HG03108 (cell line): ENCODE data around the gene ARID3A.

Source experiments
- ATAC-seq: cut with Tn5 transposase; IDR thresholded peaks from one replicate; pipeline ENCODE4 v1.9.1; 2021; ENCODE audit warnings: moderate library complexity; ENCODE audit not compliant: unreplicated experiment

The ARID3A gene

DNA sequence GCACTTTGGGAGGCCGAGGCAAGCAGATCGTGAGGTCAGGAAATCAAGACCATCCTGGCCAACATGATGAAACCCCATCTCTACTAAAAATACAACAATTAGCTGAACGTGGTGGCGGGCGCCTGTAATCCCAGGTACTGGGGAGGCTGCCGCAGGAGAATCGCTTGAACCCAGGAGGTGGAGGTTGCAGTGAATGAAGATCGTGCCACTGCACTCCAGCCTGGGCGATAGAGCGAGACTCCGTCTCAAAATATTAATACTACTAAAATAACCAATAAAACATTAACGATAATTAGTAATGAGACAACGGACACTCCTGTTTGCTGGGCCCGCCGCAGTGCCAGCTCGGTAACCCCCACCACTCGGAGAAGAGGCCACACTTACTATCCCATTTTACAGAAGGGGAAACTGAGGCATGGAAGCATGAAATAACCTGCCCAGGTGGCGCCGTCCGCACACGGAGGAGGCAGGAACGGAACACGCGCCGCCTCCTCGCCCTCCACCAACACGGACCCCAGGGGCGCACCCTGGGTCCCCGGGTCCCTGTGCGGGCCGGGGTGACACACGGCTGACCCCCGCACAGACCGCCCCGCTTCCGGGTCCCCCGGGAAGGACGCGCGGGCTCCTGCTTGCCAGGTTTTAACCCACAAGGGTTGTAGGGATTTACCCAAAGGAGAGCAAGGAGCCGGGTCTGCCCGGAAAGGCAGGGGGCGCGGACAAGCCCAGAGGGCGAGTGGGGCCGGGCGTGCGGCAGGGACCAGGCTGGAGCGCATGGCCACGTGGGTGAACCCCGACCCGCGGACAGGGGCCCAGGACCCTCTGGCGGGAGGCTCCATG is 14.4 kb upstream of the ARID3A start:
- ATAC-seq: no peak

DNA sequence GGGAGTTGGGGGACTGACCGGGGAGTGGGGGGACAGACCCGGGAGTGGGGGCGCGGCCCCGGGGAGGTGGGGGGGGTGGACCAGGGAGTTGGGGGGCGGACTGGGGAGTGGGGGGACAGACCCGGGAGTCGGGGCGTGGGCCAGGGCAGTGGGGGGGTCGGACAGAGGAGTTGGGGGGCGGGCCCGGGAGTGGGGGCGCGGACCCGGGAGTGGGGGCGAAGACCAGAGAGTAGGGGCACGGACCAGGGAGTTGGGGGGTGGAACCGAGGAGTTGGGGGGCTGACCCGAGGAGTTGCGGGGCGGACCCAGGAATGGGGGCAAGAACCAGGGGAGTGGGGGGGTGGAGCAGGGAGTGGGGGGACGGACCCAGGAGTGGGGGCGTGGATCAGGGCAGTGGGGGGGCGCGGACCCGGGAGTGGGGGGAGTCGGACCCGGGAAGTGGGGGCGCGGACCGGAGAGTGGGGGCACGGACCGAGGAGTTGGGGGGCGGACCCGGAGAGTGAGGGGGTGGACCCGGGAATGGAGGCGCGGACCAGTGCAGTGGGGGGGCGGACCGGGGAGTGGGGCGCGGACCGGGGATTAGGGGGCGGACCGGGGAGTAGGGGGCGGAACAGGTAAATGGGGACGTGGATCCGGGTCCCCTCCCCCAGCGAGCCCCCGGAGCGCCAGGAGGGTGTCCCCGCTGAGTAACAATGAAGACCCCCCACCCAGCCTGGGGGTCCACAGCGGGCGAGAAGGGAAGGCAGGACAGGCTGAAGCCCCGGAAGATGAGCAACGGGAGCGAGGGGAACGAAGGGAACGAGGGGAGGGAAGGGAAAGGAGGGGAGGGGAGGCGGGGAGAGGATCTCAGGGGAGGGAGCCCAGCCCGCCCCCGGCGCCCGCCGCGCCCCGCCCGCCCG is 13.4 kb upstream of the ARID3A start:
- ATAC-seq: no peak

GRCh38 chr19:913080-913748 is 12.6 kb upstream of the ARID3A start, which contains the start of gene R3HDM4:
R3HDM4 (minus strand) TSS chr19:913219; CDS start chr19:913157, 62 bp downstream.
- ATAC-seq: no peak

GRCh38 chr19:916645-917322 is 9.1 kb upstream of the ARID3A start:
- ATAC-seq: no peak

- no peak for ATAC-seq
These were observed 8.3 kb upstream of the ARID3A start, which contains the start of gene KISS1R for GRCh38 chr19:917323-918151. KISS1R (plus strand) TSS chr19:917333; CDS start chr19:917503, 170 bp downstream.

DNA sequence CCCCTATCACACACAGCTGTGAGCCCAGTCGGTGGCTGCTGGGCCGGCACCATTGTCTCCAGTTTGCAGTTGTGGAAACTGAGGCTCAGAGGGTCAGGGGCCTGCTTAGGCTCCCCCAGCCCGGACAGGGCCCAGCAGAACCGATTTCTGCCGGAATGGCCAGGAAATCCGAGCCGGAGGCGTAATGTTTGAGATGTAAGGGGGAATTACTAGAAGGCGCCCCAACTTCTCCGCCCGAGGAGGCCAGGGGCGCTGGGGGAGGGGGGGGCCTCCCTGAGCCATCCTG is 7.7 kb upstream of the ARID3A start:
- ATAC-seq: no peak

DNA sequence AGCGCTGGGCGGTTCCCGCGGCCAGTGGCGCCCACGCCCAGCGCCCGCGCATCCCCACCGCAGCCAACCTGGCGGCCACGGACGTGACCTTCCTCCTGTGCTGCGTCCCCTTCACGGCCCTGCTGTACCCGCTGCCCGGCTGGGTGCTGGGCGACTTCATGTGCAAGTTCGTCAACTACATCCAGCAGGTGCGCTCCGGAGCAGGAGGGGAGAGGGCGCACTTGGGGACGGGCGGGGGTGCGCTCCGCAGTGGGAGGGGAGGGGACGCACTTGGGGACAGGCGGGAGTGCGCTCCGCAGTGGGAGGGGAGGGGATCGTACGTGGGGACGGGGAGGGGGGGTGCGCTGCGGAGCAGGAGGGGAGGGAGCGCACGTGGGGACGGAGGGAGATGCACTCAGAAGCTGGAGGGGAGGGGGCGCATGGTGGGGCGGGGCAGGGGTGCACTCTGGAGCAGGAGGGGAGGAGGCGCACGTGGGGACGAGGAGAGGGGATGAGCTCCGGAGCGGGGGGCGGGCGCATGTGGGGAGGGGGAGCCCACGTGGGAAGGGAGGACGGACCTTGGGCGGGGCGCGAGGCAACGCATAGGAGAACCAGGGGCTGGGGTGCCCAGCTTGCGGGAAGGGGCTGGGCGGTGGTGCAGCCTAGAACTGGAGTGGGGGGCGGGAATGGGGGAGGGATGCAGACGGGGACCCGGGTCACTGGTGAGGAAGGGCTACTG is 7.2 kb upstream of the ARID3A start:
- no peak for ATAC-seq

- no peak for ATAC-seq
These were observed 6.4 kb upstream of the ARID3A start for GRCh38 chr19:919199-920050.

DNA sequence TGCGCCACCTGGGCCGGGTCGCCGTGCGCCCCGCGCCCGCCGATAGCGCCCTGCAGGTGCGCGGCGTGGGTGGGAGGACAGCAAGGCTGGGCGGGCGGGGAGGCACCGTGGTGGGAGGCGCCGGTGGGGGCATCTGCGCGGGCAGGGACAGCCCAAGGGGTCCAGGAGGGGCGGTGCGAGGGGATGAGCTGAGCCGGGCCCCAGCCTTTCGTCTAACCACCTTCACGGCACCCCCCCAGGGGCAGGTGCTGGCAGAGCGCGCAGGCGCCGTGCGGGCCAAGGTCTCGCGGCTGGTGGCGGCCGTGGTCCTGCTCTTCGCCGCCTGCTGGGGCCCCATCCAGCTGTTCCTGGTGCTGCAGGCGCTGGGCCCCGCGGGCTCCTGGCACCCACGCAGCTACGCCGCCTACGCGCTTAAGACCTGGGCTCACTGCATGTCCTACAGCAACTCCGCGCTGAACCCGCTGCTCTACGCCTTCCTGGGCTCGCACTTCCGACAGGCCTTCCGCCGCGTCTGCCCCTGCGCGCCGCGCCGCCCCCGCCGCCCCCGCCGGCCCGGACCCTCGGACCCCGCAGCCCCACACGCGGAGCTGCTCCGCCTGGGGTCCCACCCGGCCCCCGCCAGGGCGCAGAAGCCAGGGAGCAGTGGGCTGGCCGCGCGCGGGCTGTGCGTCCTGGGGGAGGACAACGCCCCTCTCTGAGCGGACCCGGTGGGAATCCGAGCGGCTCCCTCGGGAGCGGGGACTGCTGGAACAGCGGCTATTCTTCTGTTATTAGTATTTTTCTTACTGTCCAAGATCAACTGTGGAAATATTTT is 5.6 kb upstream of the ARID3A start:
- ATAC-seq: no peak

GRCh38 chr19:924553-925086 is 1.2 kb upstream of the ARID3A start:
- ATAC-seq: no peak

GRCh38 chr19:925087-925525 is 729 bp upstream of the ARID3A start:
- peak; percentile 36 for ATAC-seq

GRCh38 chr19:926323-926588 is 421 bp downstream of the ARID3A start:
- ATAC-seq: no peak

GRCh38 chr19:926589-927350 is 935 bp downstream of the ARID3A start:
- no peak for ATAC-seq

GRCh38 chr19:927351-927779 is 1.5 kb downstream of the ARID3A start:
- ATAC-seq: no peak

DNA sequence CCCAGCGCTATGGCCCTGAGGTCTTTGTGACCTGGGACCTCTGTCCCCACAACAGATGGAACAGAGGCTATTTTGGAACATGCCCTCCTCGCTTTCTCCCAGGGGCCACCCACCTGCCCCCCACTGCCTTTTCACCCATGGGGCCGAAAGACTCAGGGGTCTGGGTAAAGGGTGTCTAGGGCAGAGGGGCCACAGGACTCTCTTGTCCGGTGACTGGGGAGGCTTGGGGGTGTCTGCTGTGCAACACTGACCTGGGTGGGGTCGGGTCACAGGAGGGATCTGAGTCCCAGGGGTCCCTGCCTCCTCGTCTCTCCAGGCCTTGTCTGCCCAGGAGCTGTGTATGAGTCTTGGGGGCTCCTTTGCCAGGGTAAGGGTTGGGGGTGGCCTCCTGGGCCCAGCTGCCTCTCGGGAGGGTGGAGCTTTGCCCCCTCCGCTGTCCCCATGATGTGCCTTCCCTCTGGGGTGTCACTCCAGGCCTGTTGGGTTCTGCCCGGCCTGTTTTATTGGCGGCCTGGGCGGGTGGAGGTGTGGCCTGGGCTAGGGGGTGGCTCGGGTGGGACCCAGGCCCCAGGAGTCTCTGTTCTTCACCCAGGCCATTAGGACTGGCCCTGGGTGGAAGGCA is 2.1 kb downstream of the ARID3A start:
- no peak for ATAC-seq

DNA sequence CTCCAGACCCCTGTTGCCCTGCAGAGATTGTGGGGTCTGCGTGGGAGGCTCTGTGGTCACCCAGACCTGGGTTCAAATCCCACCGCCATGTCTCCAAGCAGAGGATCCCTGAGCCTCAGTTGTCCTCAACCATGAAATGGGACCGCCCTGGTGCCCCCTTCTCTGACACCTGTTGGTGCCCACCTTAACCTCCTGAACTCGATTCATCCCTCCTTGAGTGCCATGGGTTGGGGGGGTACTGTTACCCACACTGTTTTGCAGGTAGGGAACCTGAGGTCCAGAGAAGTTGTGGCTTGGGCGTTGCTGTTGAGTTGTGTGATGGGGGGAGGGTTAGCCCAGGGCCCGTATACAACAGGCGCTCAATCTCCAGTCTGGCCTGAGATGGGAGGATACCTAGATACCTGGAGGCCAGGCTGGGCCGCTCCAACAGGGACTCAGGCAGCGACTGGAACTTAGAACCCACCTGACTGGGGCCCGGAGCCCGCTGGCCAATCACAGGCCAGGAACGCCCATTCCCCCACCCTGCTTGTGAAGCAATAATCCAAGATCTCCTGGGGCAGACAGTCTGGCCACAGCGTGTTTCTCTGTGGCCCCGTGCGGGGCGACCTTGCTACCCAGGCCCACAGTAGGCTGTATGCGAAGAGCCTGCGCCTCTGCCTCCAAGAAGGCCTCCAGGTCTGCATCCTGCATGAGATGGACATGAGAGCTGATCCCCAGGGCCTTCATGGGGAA is 2.8 kb downstream of the ARID3A start:
- no peak for ATAC-seq
